PFSK-1 (cell line): ENCODE results near the gene RASSF4.

ENCODE experiments used
- POLR2AphosphoS5 ChIP-seq: IDR thresholded peaks from 2 replicates; pipeline ENCODE4 v1.6.1; 2012; ENCODE audit warnings: low read depth, mild to moderate bottlenecking, control low read depth, low read length, moderate library complexity
- REST ChIP-seq, 2 experiments: IDR thresholded peaks; 2 replicates each; pipeline versions ENCODE4 v1.6.1 to v1.8.0; 2011 to 2012; ENCODE audit warnings: low read depth in 2 of 2, low read length in 2 of 2, control low read depth in 1 of 2, inconsistent platforms in 1 of 2, mild to moderate bottlenecking in 1 of 2, moderate library complexity in 1 of 2; ENCODE audit not compliant: insufficient read depth in 1 of 2
- SIN3A ChIP-seq: IDR thresholded peaks from 2 replicates; pipeline ENCODE4 v1.6.1; 2012; ENCODE audit warnings: mild to moderate bottlenecking, low read length, moderate library complexity, borderline replicate concordance; ENCODE audit not compliant: insufficient read depth
- TAF1 ChIP-seq: IDR thresholded peaks from 2 replicates; pipeline ENCODE4 v1.6.1; 2012; ENCODE audit warnings: low read length, control low read depth, borderline replicate concordance; ENCODE audit not compliant: insufficient read depth

GRCh38 chr10:44948642-44949041, 11.0 kb upstream of the RASSF4 start:
- TF ChIP-seq POLR2AphosphoS5 (no peak), REST (IDR thresholded peaks at IDR 0.05; ENCODE audit: insufficient read depth in 1 of 2, low read depth in 2 of 2, low read length in 2 of 2) (no peak), TAF1 (no peak), SIN3A (no peak)
